HS-5 (cell line): ENCODE results near the gene PGM2.

Experiments used
- DNase-seq: peaks from one replicate; pipeline ENCODE4 v3.0.0-alpha.2; 2012; ENCODE audit warnings: low read depth

Gene PGM2

DNA sequence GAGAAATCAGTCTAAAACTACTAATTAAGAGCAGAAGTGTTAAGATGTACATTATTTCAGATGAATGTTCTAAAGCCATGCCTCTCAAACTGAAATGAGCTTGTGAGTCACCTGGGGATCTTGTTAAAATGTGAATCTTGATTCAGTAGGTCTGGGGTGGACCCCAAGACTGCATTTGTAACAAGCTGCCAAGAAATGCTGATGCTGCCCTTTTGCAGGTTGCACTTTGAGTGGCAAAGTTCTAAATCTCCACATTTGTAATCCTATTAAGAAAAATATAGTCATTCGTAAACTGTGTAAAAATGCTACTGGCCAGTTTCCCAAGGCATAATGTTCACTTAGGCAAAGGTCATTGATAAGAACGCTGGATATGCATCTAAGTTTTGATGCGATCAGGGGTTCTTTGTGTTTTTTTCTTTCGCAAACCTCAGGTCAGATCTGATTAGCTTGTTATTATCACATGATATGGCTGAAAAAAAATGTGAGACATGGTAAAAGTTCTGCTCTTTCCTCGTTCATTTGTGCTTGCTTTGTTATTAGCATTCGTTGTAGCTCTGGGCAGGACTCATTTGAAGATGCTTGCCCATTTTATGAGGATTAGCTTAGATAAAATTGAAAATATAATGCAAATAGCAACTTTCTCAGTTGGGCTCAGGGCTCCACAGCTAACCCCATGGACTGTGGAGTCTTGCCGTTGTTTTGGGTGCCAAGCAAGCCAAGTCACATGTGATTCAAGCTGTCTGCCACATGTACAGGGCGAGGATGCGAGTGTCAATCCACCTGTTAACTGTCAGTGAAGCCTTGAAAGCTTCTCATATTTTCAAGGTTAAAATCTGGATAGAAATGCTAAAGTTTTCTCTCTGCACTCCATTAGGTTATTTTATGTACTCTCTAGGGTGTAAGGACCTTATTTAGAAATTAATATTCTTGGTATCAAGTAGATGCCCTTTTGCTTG, 76.5 kb downstream of the PGM2 start:
- no peak for DNase-seq

DNA sequence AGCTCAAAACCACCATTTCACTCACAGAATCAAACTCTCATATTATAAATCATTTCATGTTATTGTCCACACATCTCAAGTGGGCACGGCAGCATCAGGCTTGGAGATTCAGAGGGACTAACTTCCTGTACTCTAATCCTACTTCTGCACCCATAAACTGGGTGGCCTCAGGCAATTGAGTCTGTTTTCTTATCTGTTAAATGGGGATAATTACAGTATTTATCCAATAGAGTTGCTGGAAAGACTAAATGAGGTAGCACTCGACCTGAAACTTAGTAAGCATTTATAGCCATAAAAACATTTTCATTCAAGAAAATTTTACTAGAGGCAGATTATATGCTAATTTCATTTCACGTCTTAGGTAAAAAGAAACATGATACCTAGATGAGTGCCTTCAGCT, 77.4 kb downstream of the PGM2 start:
- DNase-seq = no peak

DNA sequence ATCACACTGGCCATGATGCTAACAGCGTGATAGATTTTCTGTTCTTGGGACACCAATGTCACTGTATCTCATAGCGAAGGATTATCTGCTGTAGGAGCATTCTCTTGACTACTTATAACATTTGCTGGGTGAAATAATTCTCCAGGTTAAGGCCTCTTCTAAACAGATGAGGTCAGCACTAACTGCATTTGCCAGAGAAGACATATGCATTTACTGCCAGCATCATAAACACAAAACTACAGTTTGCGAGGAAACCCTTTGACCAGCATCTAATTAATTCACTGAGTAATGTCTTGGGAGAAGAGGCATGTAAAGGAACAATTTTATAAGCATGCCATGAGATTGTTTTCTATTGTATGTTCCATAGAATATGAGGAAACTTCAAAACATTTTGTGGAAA, 78.3 kb downstream of the PGM2 start:
- no peak for DNase-seq

DNA sequence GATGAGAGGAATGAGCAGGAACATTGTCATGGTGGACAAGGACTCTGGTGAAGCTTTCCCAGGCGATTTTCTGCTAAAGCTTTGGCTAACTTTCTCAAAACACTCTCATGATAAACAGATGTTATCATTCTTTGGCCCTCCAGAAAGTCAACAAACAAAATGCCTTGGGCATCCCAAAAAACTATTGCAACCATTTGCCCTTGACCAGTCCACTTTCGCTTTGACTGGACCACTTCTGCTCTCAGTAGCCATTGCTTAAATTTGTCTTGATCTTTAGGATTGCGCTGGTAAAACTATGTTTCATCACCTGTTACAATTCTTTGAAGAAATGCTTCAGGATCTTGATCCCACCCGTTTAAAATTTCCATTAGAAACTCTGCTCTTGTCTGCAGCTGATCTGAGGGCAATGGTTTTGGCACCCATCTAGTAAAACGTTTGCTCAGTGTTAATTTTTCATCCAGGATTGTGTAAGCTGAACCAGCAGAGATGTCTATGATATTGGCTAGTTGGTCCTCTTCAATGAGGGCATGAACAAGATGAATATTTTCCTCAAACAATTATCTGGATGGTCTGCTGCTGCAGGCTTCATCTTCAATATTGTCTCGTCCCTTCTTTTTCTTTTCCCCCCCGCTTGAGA, 79.2 kb downstream of the PGM2 start:
- DNase-seq = no peak

DNA sequence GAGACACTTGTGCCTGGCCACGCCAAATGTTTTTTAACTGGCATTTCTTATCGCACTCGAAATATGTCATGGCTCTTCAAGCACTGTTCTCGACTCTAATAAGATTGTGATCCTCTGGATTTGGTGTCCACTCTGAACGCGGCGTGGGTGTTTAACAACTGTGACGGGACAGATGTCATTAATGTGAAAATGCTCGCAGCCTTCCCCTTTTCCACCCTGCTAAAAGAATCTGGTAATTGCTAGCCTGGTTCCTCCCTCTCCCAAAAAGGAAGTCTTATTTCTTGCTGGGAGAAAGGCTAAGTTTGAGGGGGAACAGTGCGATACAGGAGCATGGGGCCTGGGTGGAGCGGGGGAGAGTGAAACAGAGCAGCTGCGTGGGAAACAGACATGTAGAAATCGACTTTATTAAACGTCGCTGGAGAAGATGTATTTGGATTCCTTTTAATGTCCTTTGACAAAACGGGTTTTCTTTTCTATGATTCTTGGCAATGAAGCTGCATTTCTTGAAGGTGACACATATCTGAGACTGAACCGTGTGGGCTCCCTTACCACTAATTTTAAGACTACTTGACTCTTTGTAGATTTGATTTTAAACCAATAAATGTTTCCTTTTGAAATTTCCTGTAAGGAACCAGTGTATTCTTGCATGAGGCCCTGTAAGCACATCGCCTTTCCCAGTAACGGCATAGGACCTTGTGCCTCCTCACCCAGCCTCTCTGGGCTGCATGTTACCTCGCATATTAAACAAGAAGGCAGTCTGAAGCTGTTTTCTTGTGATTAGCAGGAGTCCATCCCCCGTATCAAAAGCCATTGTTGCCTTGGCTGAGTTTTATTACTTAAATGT, 82.2 kb downstream of the PGM2 start:
- no peak for DNase-seq

DNA sequence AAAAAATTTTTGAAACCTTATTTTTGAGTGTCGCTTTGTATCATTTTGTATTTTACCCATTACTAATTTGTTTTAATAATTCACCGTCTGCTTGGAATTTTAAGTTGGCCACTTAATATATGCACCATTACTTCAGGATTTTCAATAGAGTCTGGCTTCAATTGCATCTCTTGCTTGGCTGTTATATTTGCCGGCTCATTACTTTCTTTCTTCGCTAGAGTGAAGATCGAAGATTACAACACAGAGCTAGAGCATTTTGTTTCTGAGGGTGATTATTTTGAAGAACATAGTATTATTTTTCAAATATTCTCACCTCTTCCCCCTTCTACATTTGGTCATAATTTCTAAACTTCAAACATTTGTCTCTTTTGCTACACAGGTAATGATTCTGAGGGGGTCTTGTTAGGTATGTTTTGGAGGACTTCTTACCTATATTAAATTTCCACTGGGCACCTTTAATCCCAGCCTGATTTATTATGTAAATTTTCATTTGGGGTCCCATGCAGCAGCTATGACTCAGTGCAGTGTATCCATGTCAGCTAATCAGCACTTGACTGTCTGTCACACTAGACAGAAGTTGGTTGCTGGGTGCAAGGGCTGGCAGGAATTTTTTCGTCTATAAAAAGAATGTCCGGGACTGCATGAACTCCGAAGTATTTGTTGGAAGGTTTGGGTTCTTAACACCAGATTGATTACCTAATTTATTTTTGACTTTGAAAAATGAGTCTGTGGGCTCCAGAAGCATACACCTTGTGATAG, 83.0 kb downstream of the PGM2 start:
- no peak for DNase-seq

DNA sequence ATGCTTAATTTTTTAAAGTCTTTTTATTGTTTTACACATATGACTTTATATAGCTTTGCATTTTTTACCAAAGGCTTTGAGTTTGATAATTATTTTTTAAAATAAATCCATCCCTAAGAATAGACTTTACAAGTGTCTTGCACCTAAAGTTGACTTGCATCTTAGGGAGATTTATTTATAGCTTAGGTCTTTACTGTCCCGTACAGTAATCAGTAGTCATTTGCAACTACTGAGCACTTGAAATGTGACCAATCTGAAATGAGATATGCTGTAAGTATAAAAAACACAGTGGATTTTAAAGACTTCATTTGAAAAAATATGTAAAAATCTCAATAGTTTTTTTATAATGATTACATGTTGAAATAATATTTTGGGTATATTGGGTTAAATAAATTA, 83.6 kb downstream of the PGM2 start:
- no peak for DNase-seq
